Activated naive CD8-positive, alpha-beta T cell treated with anti-CD3 and anti-CD28 coated beads for 36 hours (primary cell): ENCODE results near the gene LIX1. TPM values are rescaled to one million over a fixed set of nuclear protein-coding genes. Genes with fewer than 3 reads are reported as not detected.
"Not testable (repeated sequence)": the region's sequence is repeated elsewhere in the genome, so short reads cannot be mapped to it uniquely, and the experiment has no call there.

ENCODE experiments used
- DNase-seq: peaks from one replicate; pipeline ENCODE4 v3.0.0; 2021
- H3K27ac Mint-ChIP-seq: one replicate; pipeline ENCODE4 v1.8.0; 2022; ENCODE audit warnings: mild to moderate bottlenecking, moderate library complexity, mixed read lengths
- H3K27me3 Mint-ChIP-seq: one replicate; pipeline ENCODE4 v1.8.0; 2022; ENCODE audit warnings: mild to moderate bottlenecking, mixed read lengths
- H3K36me3 Mint-ChIP-seq: one replicate; pipeline ENCODE4 v1.8.0; 2021; ENCODE audit warnings: mild to moderate bottlenecking, mixed read lengths
- H3K4me1 Mint-ChIP-seq: one replicate; pipeline ENCODE4 v1.8.0; 2021; ENCODE audit warnings: mixed read lengths
- H3K4me3 Mint-ChIP-seq: one replicate; pipeline ENCODE4 v1.8.0; 2022; ENCODE audit warnings: mild to moderate bottlenecking, moderate library complexity, mixed read lengths
- H3K9me3 Mint-ChIP-seq: one replicate; pipeline ENCODE4 v1.8.0; 2022; ENCODE audit warnings: mixed read lengths
- total RNA-seq, 2 experiments: library from RNA; stranded (reverse); gene quantifications; one replicate each; pipeline ENCODE4 v1.2.3, GENCODE V29; 2021

Gene LIX1
- total RNA-seq, 2 experiments from 2014 or later, result not detected

DNA sequence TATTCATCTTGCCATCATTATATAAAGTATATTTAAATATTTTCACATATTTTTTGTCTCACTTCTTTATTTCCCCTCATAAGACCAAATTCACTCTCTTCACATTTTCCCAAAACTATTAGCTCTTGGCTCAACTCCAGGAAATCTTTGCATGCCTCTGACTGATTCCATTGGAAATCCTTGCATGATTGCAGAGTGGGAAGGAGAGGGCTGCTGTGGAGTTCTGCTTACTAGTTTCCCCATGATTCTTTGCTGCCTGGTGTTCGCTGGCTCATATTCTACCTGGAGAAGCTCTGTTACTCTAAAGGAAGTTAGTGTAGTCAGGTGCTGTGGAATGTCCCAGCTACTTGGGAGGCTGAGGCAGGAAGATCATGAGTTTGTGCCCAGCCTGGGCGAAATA is 41.9 kb downstream of the LIX1 start:
- peaks cover 8% of the 10 kb centered on the region for H3K4me1 Mint-ChIP-seq
- no peak overlapping the region for H3K27ac Mint-ChIP-seq
- H3K27me3 Mint-ChIP-seq, result peaks cover 10% of the 10 kb centered on the region

DNA sequence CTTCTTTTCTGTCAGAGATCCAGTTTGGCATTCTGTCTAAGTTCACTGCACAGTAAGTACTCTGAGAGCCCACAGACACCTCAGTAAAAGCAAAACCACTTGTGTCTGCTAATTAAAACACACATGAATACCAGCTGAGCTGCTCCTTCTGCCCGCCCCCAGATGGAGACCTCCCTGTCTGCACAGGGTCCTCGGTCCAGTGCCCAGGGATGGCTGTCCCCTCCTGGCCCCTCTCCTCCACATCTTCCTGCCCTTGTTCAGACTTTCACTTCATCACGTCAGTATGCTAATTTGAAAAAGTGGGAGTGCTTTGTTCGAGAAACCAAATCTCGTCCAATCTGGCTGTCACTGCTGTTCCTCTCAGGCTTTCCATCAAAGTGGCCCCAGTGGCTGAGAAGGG is 43.5 kb downstream of the LIX1 start:
- Mint-ChIP-seq H3K27me3 (peaks cover 10% of the 10 kb centered on the region), H3K9me3 (peaks cover 1% of the 10 kb centered on the region), H3K27ac (no peak overlapping the region), H3K4me3 (no peak overlapping the region), H3K36me3 (no peaks in the 10 kb centered on the region), H3K4me1 (peaks cover 19% of the 10 kb centered on the region)
- DNase-seq, result no peak

More for the DNA sequence above, 41.9 kb downstream of the LIX1 start:
- DNase-seq, result no peak
- peaks cover 1% of the 10 kb centered on the region for H3K9me3 Mint-ChIP-seq
- no peaks in the 10 kb centered on the region for H3K36me3 Mint-ChIP-seq
- no peak overlapping the region for H3K4me3 Mint-ChIP-seq

DNA sequence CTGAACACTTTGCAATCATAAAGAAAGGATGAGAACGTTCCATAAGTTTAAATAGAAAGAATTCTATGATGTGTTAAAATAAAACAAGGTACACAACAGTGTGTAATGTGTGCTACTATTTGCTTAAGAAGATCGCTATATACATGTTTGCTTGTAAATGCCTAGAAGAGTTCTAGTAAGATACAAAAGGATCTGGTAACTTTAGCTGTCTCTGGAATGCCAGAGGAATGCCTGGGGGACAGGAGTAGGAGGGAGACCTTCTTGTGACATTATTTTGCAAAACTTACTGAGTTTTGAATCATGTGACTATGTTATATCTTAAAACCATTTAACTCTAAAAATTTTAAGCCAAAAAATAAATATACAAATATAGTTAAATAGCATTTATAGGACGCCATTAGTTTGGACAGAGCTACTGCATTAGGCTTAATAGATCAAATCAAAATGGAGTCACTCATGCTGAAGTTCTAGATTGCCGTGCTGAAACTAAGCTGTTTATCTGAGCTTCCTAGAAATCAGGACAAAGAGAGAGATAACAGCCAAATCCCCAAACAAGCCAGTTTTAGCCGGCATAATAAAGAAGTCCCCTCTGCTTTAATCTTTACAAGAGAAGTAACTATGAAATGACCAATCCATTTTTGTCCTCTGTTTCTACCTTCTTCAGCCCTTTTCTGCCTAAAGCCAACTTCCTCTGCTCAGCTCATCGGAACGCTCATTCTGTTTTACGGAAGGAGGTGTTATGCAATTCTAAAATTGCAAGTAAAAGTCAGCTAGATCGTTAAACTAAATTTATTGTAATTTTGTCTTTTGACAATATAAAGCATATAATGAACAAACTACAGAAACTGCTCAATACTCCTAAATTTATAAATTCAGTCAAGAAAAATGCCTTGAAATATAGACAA is 44.8 kb downstream of the LIX1 start:
- H3K4me1 Mint-ChIP-seq, result peaks cover 19% of the 10 kb centered on the region
- H3K27ac Mint-ChIP-seq, result no peak overlapping the region
- H3K9me3 Mint-ChIP-seq, result peaks cover 1% of the 10 kb centered on the region
- H3K36me3 Mint-ChIP-seq, result no peaks in the 10 kb centered on the region
- DNase-seq, result no peak
- H3K4me3 Mint-ChIP-seq, result no peak overlapping the region
- H3K27me3 Mint-ChIP-seq, result peaks cover 10% of the 10 kb centered on the region

DNA sequence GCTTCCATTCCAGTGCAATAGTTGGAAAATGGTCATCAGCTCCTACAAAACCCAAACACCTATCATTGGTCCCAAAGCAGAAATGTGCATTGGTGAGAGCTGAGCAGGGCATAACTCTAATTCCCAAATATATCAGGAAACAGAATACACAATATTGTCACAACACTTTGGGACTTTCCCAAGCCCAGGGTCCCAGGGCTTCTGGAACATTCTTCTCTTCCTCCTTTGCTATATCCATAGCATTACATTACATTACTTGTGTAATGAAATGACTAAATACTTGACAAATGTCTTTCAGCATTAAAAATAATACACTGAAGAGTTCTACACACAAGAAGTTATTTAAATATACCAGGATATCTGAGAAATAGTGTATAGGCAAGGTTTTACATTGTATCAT is 45.6 kb downstream of the LIX1 start:
- no peaks in the 10 kb centered on the region for H3K36me3 Mint-ChIP-seq
- H3K9me3 Mint-ChIP-seq, result peaks cover 1% of the 10 kb centered on the region
- no peak for DNase-seq
- H3K27me3 Mint-ChIP-seq, result peaks cover 16% of the 10 kb centered on the region
- H3K4me3 Mint-ChIP-seq, result no peak overlapping the region
- H3K4me1 Mint-ChIP-seq, result peaks cover 19% of the 10 kb centered on the region
- no peak overlapping the region for H3K27ac Mint-ChIP-seq

DNA sequence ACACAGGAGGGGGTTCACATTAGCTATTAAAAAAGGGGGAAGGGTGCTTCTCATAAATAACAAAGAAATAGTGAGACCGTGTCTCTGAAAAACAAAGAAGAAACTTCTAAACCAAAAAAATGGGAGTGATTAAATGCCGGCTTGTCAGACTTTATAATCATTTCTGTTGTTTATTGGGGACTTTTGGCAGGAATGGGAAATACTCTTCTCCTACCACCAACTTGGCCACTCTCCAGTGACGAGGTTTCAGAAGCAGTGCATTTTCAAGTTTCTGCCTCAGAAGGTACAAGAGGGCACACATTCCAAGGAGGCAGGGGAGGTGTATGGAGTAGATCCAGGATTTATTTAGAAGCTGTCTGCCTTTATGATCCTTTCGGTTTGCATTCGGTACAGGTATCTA is 46.2 kb downstream of the LIX1 start:
- no peak overlapping the region for H3K27ac Mint-ChIP-seq
- H3K36me3 Mint-ChIP-seq, result no peaks in the 10 kb centered on the region
- peaks cover 1% of the 10 kb centered on the region for H3K9me3 Mint-ChIP-seq
- H3K4me3 Mint-ChIP-seq, result no peak overlapping the region
- no peak for DNase-seq
- H3K4me1 Mint-ChIP-seq, result peaks cover 19% of the 10 kb centered on the region
- peaks cover 16% of the 10 kb centered on the region for H3K27me3 Mint-ChIP-seq

DNA sequence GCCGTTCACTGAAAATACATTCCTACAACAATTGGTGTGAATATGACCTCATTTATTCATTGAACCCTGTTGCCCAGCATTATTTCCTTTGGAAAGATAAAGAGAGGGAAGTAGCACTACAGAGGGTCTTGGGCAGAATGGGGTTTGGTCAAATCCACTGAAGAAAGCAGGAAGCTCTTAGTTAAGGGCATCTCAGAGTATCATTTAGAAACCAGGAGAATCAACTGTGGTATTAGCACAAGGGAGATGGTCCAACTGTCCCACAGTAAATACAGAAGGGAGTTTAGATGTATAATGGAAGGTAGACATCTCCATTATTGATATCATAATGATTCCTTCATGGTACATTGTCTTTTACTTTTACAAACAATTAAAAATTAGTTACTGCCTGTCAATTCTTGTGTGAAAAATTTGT is 47.1 kb downstream of the LIX1 start:
- peaks cover 19% of the 10 kb centered on the region for H3K4me1 Mint-ChIP-seq
- DNase-seq, result no peak
- no peaks in the 10 kb centered on the region for H3K9me3 Mint-ChIP-seq
- peaks cover 16% of the 10 kb centered on the region for H3K27me3 Mint-ChIP-seq
- no peak overlapping the region for H3K4me3 Mint-ChIP-seq
- no peaks in the 10 kb centered on the region for H3K36me3 Mint-ChIP-seq
- H3K27ac Mint-ChIP-seq, result peak overlapping the region; percentile 67

DNA sequence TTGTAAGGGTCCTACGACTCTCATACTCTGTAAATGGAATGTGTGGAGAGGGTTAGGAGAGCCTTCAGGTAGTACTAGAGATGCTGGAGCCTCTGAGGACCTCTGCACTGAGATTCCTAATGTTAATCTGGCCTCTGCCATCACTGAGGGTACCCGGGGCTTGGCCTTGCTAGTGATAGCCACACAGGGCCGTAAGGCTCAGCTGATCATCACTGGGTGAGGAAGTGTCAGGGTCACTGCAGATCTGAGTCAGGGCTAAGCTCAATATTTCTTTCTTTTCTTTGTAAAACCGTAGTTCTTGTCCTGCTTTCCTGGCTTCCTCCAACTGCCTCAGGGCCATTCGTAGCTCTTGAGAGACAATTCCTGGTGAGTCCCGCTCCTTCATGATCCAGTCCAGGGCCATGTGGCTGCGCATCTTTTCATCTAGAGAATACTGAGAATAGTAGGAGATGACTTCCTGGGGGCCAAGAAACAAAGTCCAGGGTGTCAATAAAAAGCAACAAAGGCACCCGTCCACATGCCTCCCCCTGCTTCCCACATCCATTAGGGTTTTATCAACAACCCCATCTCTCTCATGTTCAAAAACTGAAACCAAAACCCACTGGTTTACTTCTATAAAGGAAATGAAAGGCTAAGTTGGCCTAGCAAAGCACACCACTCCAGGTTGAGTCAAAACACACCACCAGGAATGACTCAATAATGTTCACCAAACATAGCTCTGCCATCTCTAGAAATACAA is 47.7 kb downstream of the LIX1 start:
- peak; percentile 36 for DNase-seq
- H3K9me3 Mint-ChIP-seq, result no peaks in the 10 kb centered on the region
- H3K27me3 Mint-ChIP-seq, result peaks cover 16% of the 10 kb centered on the region
- no peaks in the 10 kb centered on the region for H3K36me3 Mint-ChIP-seq
- peaks cover 23% of the 10 kb centered on the region for H3K4me1 Mint-ChIP-seq
- peak overlapping the region; percentile 84 for H3K27ac Mint-ChIP-seq
- H3K4me3 Mint-ChIP-seq, result no peak overlapping the region

DNA sequence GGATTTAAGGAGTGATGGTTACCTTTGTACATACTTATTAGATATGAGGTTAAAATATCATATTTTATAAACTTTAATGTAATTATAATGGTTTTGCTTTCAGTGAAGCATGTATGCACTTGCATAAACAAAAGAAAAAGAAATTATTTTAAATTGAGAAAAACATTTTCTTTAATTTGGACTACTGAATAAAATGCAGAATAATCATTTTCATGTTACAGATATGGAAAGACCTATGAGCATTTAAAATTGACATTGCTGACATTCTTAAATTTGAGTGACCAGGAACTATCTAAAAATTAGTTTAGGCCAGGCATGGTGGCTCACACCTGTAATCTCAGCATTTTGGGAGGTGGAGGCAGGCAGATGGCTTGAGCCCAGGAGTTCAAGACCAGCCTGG is 49.2 kb downstream of the LIX1 start:
- peaks cover 16% of the 10 kb centered on the region for H3K27me3 Mint-ChIP-seq
- no peak overlapping the region for H3K4me3 Mint-ChIP-seq
- H3K27ac Mint-ChIP-seq, result no peak overlapping the region
- H3K9me3 Mint-ChIP-seq, result no peaks in the 10 kb centered on the region
- no peaks in the 10 kb centered on the region for H3K36me3 Mint-ChIP-seq
- peaks cover 23% of the 10 kb centered on the region for H3K4me1 Mint-ChIP-seq
- DNase-seq, result no peak

DNA sequence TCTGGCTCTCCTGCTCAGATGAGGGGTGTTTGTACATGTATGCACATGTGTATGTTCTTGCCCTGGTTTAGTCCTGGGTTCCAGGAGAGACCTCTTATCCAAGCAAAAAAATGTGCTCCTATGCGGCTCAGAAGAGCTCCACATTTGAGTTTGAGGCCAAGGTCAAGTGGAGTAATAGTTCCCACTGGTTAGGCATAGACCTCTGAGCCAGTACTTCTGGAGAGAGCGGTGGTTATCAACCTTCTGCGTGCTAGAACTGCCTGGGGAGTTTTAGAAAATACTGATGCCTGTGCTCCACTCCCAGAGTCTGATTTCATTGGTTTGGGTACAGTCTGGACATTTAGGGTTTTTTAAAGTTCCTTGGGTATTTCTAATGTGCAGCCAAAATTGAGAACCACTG is 51.5 kb downstream of the LIX1 start:
- DNase-seq, result no peak
- H3K27ac Mint-ChIP-seq, result no peak overlapping the region
- no peaks in the 10 kb centered on the region for H3K36me3 Mint-ChIP-seq
- H3K4me1 Mint-ChIP-seq, result peaks cover 19% of the 10 kb centered on the region
- H3K9me3 Mint-ChIP-seq, result no peaks in the 10 kb centered on the region
- peaks cover 6% of the 10 kb centered on the region for H3K27me3 Mint-ChIP-seq
- H3K4me3 Mint-ChIP-seq, result no peak overlapping the region

DNA sequence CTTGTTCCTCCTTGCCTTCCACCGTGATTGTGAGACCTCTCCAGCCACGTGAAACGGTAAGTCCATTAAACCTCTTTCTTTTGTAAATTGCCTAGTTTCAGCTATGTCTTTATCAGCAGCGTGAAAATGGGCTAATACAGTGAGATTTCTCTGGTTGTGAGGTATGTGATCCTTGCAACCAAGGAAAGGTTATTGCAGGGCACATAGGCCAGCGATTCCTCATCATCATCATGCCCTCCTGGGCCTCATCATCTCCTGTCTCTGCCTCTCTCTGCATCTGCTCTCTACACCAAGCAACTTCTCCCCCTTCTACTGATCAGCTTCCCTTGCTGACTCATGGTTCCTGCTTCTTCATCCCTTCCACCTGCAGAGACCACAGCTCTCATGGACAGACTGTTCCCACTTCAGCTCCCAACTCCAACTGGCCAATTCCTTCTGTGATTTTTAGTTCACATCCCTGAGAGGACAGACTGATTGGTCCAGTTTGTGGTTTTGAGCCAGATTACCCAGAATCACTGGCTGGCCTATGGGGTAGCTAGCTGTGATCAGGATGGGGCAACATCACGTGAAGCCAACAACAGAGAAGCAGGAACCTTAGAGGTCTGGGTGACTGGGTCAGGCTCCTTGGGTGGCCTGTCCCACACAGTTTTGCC is 53.1 kb downstream of the LIX1 start:
- Mint-ChIP-seq H3K4me3 (no peak overlapping the region), H3K27me3 (peaks cover 6% of the 10 kb centered on the region), H3K36me3 (no peaks in the 10 kb centered on the region), H3K4me1 (peaks cover 5% of the 10 kb centered on the region), H3K27ac (no peak overlapping the region), H3K9me3 (peaks cover 5% of the 10 kb centered on the region)
- DNase-seq, result no peak

DNA sequence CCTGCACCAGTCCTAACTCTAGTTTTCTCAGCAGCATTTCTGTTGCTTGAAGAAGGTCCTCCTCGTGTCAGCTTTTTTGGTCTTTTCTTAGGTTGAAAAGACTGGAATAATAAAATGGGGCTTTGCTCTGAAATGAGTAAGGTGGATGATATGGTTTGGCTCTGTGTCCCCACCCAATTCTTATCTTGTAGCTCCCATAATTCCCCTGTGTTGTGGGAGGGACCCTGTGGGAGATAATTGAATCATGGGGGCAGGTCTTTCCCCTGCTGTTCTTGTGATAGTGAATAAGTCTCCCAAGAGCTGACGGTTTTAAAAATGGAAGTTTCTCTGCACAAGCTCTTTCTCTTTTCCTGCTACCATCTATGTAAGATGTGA is 53.6 kb downstream of the LIX1 start:
- no peak overlapping the region for H3K27ac Mint-ChIP-seq

DNA sequence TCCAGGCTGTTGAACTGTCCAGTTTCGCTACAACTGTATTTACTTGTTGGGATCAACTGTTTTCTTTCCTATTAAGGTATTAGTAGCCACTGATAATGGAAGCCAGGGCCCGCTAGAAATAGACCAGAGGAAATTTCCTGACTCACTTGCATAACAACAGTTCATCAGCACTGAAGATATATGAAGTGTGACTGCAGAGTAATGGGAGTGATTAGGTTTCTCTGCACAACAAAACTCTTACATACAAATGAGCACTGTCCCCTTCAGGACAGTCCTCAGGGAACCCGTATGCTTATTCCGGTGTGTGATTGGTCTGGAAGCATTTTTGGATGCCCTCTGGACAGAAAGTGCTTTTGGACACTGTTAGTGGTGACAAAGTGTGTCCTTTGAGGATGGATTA is 55.3 kb downstream of the LIX1 start:
- no peak for DNase-seq
- Mint-ChIP-seq H3K36me3 (no peaks in the 10 kb centered on the region), H3K4me1 (peaks cover 6% of the 10 kb centered on the region), H3K9me3 (peaks cover 5% of the 10 kb centered on the region), H3K4me3 (no peak overlapping the region), H3K27ac (no peak overlapping the region), H3K27me3 (peaks cover 3% of the 10 kb centered on the region)

More for the DNA sequence above, 53.6 kb downstream of the LIX1 start:
- H3K9me3 Mint-ChIP-seq, result peaks cover 5% of the 10 kb centered on the region
- DNase-seq, result no peak
- H3K4me1 Mint-ChIP-seq, result peaks cover 5% of the 10 kb centered on the region
- H3K36me3 Mint-ChIP-seq, result no peaks in the 10 kb centered on the region
- peaks cover 6% of the 10 kb centered on the region for H3K27me3 Mint-ChIP-seq
- no peak overlapping the region for H3K4me3 Mint-ChIP-seq

DNA sequence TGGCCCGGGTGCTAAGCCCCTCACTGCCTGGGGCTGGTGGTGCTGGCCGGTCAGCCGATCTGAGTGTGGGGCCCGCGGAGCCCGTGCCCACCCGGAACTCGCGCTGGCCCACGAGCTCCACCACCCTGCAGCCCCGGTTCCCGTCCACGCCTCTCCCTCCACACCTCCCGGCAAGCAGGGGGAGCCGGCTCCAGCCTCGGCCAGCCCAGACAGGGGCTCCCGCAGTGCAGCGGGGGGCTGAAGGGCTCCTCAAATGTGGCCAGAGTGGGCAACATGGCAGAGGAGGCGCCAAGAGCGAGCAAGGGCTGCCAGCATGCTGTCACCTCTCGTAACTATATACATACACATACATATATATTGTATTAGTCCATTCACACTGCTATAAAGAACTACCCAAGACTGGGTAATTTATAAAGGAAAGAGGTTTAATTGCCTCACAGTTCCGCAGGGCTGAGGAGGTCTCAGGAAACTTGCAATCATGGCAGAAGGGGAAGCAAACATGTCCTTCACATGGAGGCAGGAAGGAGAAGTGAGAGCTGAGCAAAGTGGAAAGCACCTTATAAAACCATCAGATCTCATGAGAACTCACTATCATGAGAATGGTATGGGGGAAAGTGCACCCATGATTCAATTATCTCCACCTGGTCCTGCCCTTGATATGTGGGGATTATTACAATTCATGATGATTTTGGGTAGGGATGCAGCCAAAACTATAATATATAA is 56.8 kb downstream of the LIX1 start:
- DNase-seq, result no peak
- no peak overlapping the region for H3K4me3 Mint-ChIP-seq

DNA sequence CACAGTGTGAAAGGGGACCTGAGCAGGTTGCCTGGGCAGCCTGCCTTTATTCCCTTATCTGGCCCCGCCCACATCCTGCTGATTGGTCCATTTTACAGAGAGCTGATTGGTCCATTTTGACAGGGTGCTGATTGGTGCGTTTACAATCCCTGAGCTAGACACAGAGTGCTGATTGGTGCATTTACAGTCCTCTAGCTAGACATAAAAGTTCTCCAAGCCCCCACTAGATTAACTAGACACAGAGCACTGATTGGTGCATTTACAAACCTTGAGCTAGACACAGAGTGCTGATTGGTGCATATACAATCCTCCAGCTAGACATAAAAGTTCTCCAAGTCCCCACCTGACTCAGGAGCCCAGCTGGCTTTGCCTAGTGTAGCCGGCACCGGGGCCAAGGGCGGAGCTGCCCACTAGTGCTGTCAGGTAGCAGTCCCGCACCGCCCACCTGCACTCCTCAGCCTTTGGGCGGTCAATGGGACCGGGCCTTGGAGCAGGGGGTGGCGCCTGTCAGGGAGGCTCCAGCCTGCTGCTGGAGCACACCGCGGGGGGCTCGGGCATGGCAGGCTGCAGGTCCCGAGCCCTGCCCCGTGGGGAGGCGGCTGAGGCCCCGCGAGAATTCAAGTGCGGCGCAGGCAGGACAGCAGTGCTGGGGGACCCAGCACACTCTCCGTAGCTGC is 57.5 kb downstream of the LIX1 start:
- not testable (repeated sequence) for DNase-seq, H3K36me3 Mint-ChIP-seq, H3K27me3 Mint-ChIP-seq, H3K27ac Mint-ChIP-seq, H3K4me3 Mint-ChIP-seq, H3K9me3 Mint-ChIP-seq, H3K4me1 Mint-ChIP-seq

More for the DNA sequence above, 56.8 kb downstream of the LIX1 start:
- no peak overlapping the region for H3K27ac Mint-ChIP-seq
- peaks cover 11% of the 10 kb centered on the region for H3K4me1 Mint-ChIP-seq
- H3K9me3 Mint-ChIP-seq, result peaks cover 5% of the 10 kb centered on the region
- H3K36me3 Mint-ChIP-seq, result no peaks in the 10 kb centered on the region
- no peaks in the 10 kb centered on the region for H3K27me3 Mint-ChIP-seq
